Fibroblast of lung (primary cell): ENCODE measurements around the gene PPP2R2D.

Experiments
- EZH2 ChIP-seq: IDR thresholded peaks from 2 replicates; pipeline ENCODE4 v1.5.1; 2012; ENCODE audit warnings: low read length, control low read depth, mild to moderate bottlenecking; ENCODE audit errors: missing control alignments
- TF ChIP-seq, protein P1 (sequence below), 2 donors: IDR thresholded peaks in 1 of 2; conservative IDR thresholded peaks in 1 of 2; 1 replicate in 1 of 2; 2 replicates in 1 of 2; pipeline ENCODE4 v1.5.1; 2011 to 2012; ENCODE audit warnings: low read length in 2 of 2, control low read depth in 1 of 2, inconsistent platforms in 1 of 2, low read depth in 1 of 2, mild to moderate bottlenecking in 1 of 2

GRCh38 chr10:131980321-131980720 lies 79.5 kb downstream of the PPP2R2D start:
- TF ChIP-seq, protein P1, sequence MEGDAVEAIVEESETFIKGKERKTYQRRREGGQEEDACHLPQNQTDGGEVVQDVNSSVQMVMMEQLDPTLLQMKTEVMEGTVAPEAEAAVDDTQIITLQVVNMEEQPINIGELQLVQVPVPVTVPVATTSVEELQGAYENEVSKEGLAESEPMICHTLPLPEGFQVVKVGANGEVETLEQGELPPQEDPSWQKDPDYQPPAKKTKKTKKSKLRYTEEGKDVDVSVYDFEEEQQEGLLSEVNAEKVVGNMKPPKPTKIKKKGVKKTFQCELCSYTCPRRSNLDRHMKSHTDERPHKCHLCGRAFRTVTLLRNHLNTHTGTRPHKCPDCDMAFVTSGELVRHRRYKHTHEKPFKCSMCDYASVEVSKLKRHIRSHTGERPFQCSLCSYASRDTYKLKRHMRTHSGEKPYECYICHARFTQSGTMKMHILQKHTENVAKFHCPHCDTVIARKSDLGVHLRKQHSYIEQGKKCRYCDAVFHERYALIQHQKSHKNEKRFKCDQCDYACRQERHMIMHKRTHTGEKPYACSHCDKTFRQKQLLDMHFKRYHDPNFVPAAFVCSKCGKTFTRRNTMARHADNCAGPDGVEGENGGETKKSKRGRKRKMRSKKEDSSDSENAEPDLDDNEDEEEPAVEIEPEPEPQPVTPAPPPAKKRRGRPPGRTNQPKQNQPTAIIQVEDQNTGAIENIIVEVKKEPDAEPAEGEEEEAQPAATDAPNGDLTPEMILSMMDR (conservative IDR thresholded peaks at IDR 0.05 in 1 of 2, IDR thresholded peaks at IDR 0.05 in 1 of 2; ENCODE audit: low read depth in 1 of 2, low read length in 2 of 2) = no peak
- no peak for TF ChIP-seq EZH2
